Neutrophil (primary cell): Measurements from ENCODE around the gene UST.

ENCODE experiments used
- H3K27ac ChIP-seq: fragments of 200-600 bp; sonication (generic); 2 replicates; pipeline ENCODE4 v1.5.1; 2016; ENCODE audit warnings: mild to moderate bottlenecking, moderate library complexity
- H3K27me3 ChIP-seq: fragments of 200-600 bp; sonication (generic); 2 replicates; pipeline ENCODE4 v1.6.0; 2016; ENCODE audit warnings: mild to moderate bottlenecking
- H3K36me3 ChIP-seq: fragments of 200-600 bp; sonication (generic); 2 replicates; pipeline ENCODE4 v1.5.1; 2017
- H3K4me1 ChIP-seq, 2 experiments: fragments of 200-600 bp in 1 of 2; sonication (generic) in 1 of 2; 1 replicate in 1 of 2; 2 replicates in 1 of 2; pipeline versions ENCODE4 v1.5.1 to v1.6.1; 2013 to 2016; ENCODE audit warnings: low read depth in 1 of 2, low read length in 1 of 2, mild to moderate bottlenecking in 1 of 2, moderate library complexity in 1 of 2; ENCODE audit not compliant: control insufficient read depth in 1 of 2, insufficient read depth in 1 of 2
- H3K4me3 ChIP-seq, 2 experiments: fragments of 200-600 bp in 1 of 2; sonication (generic) in 1 of 2; 1 replicate in 1 of 2; 2 replicates in 1 of 2; pipeline ENCODE4 v1.5.1; 2013 to 2016; ENCODE audit warnings: low read depth in 1 of 2, low read length in 1 of 2, mild to moderate bottlenecking in 1 of 2, moderate library complexity in 1 of 2
- H3K9me3 ChIP-seq: fragments of 200-600 bp; sonication (generic); 2 replicates; pipeline ENCODE4 v1.5.1; 2016
- TF ChIP-seq, protein P1 (sequence below): fragments of 200-600 bp; sonication (generic); IDR thresholded peaks from 2 replicates; pipeline ENCODE4 v1.5.1; 2016; ENCODE audit warnings: antibody characterized with exemption

The UST gene

GRCh38 chr6:148790817-148791216, 44.0 kb downstream of the UST start:
- H3K4me1 ChIP-seq = no peaks in the 10 kb centered on the region
- no peaks in the 10 kb centered on the region for H3K36me3 ChIP-seq
- H3K27me3 ChIP-seq = no peaks in the 10 kb centered on the region
- TF ChIP-seq, protein P1, sequence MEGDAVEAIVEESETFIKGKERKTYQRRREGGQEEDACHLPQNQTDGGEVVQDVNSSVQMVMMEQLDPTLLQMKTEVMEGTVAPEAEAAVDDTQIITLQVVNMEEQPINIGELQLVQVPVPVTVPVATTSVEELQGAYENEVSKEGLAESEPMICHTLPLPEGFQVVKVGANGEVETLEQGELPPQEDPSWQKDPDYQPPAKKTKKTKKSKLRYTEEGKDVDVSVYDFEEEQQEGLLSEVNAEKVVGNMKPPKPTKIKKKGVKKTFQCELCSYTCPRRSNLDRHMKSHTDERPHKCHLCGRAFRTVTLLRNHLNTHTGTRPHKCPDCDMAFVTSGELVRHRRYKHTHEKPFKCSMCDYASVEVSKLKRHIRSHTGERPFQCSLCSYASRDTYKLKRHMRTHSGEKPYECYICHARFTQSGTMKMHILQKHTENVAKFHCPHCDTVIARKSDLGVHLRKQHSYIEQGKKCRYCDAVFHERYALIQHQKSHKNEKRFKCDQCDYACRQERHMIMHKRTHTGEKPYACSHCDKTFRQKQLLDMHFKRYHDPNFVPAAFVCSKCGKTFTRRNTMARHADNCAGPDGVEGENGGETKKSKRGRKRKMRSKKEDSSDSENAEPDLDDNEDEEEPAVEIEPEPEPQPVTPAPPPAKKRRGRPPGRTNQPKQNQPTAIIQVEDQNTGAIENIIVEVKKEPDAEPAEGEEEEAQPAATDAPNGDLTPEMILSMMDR = no peak
- H3K27ac ChIP-seq = no peak overlapping the region
- H3K9me3 ChIP-seq = no peaks in the 10 kb centered on the region
- no peak overlapping the region for H3K4me3 ChIP-seq

DNA sequence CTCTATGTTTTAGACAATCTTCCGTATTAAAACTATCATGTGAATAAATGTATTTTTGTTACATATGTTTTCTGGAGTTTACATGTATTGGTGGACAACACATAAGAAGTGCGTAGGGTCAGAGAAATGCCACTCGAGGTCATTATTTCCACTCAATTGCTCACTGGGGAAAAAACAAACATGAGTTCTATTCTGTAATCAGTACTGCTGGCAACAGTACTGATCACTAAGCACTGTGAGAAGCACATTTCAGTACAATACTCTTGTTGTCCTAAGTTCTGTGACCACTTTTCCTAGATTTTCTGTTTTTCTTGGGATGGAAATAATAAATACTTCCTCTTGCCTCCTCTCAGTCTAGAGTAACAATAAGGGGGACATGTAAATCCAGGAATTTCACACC, 44.5 kb downstream of the UST start:
- no peaks in the 10 kb centered on the region for H3K36me3 ChIP-seq
- H3K9me3 ChIP-seq = no peaks in the 10 kb centered on the region
- no peaks in the 10 kb centered on the region for H3K4me1 ChIP-seq
- no peaks in the 10 kb centered on the region for H3K27me3 ChIP-seq
- H3K27ac ChIP-seq = no peak overlapping the region
- TF ChIP-seq, protein P1 = no peak
- no peak overlapping the region for H3K4me3 ChIP-seq

GRCh38 chr6:148793721-148794120, 46.9 kb downstream of the UST start:
- H3K4me1 ChIP-seq = no peaks in the 10 kb centered on the region
- TF ChIP-seq, protein P1 = no peak
- no peak overlapping the region for H3K27ac ChIP-seq
- H3K36me3 ChIP-seq = no peaks in the 10 kb centered on the region
- no peaks in the 10 kb centered on the region for H3K9me3 ChIP-seq
- H3K4me3 ChIP-seq = no peak overlapping the region
- H3K27me3 ChIP-seq = no peaks in the 10 kb centered on the region

- Histone ChIP-seq H3K9me3 (no peaks in the 10 kb centered on the region), H3K4me3 (no peak overlapping the region), H3K4me1 (no peaks in the 10 kb centered on the region), H3K27me3 (no peaks in the 10 kb centered on the region), H3K27ac (no peak overlapping the region), H3K36me3 (no peaks in the 10 kb centered on the region)
- TF ChIP-seq, protein P1 = no peak
Measured at GRCh38 chr6:148794797-148795196, 48.0 kb downstream of the UST start.

DNA sequence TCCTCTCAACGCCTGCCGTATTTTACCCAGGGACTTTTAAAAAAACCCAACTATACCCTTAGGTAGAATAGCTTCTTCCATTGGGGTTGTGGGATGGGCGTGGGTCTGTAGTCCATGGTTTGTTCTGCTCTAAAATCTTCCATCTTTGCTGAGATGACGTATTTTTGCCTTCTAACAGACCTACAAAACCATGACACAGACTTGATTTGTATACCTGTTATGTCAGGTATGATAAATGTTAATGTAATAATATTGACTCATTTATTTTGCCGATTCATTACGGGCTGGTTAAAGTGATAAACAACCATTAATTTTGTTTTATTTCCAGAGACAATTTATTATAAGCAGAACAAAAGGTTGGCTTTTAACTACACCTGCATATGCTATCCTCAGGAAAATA, 48.7 kb downstream of the UST start:
- H3K9me3 ChIP-seq = no peaks in the 10 kb centered on the region
- H3K4me1 ChIP-seq = no peaks in the 10 kb centered on the region
- no peak overlapping the region for H3K4me3 ChIP-seq
- TF ChIP-seq, protein P1 = no peak
- H3K36me3 ChIP-seq = no peaks in the 10 kb centered on the region
- H3K27me3 ChIP-seq = no peaks in the 10 kb centered on the region
- H3K27ac ChIP-seq = no peak overlapping the region

DNA sequence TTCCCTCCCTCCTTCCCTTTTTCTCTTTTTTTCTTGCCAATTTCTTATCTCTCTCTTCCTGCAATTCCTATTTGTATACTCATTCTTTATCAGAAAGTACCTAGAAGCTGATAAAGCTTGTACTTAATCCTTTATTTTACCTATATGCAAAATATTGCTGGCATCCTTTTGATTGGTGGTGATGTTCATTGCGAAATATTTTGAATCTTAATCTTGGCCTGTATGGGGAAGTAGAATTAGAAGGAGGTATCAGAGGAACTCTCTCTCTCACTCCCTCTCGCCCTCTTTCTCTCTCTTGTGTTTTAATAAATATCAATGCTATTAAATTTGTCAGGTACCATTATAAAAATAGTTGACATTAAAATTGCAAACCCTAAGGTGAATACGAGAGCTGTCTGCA, 52.8 kb downstream of the UST start:
- H3K9me3 ChIP-seq = no peaks in the 10 kb centered on the region
- H3K36me3 ChIP-seq = no peaks in the 10 kb centered on the region
- H3K4me1 ChIP-seq = no peaks in the 10 kb centered on the region
- no peaks in the 10 kb centered on the region for H3K27me3 ChIP-seq
- no peak overlapping the region for H3K4me3 ChIP-seq
- no peak overlapping the region for H3K27ac ChIP-seq
- TF ChIP-seq, protein P1 = no peak
